DMS79 treated with DMSO at 0.1 percent for 48 hours (cell line): Measurements from ENCODE around the gene ZNF385B.
"Not testable (repeated sequence)": the region's sequence is repeated elsewhere in the genome, so short reads cannot be mapped to it uniquely, and the experiment has no call there.

Source experiments
- DNase-seq: peaks from one replicate; lab custom pipeline; 2025; lab: John Stamatoyannopoulos, UW

Gene ZNF385B

DNA sequence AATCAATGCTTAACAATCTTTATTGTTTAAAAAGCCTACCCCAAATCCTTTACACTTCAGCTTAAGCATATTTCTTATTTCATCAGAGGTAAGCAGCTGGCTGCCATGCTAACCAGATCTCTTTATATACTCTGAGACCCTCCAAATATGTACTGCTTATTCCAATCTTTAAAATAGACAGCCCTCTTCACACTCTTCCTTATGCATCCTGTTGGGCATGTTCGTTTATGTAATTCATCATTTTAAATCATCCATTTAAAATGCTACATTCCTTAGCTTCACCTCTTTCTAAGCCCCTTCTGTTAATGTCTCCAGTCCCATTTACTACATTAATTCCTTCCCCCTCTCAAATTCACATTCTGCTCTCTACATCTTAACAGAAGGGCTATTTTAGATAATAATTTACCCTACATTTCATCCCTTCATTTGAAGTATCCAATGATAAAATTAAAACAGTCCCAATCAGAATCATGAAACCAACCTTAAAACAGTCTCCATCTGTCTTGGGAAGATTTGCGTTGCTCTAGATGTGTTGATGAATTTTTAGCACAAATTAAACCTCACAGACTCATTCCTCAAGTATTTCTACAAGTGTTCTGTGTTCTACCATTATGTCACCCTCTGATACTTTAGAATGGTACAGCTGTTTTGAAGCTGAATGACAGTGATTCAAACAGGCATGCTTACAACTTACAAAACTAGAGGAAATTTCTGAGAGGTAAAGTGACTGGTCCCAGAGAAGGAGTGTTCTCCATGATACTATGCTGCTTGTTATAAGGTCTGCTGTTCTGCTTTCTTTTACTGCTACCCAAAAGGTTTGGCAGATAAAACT, 59.1 kb downstream of the ZNF385B start:
- no peak for DNase-seq

DNA sequence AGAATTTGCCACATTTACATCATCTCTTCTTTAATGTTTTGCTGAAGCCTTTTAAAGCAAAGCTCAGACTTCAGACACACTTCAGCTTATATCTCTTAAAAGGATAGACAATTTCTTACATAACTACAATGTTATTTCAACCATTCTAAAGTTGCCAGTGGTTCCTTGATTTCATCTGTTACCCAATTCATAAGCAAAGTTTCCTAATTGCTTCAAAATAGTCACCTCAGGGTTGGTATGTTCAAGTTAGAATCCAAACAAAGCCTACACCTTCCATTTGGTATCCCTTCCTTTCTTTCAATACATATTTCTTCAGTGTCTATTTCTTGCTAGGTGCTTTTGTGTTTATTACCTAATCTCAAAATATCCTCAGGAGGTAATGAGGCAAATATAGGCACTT, 60.6 kb downstream of the ZNF385B start:
- no peak for DNase-seq

DNA sequence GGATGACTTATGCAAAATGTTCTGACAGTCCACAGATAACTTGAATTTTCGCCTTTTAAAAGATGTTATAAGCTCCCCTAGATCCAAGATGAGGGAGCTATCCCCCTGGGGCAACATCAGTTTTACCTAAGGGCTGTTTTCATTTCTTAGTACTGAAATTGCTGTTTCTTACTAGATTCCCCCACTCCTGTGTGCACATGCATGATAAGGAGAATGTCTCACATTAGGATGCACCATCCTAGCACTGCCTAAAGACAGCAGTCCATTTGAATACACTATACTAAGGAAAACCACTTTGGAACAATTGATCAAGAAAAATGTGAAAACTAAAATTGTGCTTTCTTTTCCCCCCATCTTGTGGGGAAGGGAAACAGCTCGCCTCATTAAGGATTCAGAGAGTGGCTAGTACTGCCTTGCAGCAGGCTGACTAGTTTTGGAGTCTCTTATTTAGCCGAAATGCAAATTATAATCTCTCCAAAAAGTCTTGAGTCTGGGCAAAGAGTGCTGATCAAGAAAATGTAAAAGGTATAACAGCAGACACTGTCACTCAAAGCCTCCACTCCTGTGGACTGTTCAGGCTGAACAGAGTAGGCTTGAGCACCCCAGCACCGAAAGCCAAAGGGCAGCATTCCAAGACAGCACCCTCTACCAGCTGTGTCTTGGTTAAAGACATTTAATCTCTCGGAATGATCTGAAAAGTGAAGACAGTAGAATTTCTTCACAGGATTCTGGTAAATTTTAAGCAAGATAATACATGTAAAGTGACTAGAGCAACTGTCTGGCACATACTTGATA, 65.0 kb downstream of the ZNF385B start:
- no peak for DNase-seq

DNA sequence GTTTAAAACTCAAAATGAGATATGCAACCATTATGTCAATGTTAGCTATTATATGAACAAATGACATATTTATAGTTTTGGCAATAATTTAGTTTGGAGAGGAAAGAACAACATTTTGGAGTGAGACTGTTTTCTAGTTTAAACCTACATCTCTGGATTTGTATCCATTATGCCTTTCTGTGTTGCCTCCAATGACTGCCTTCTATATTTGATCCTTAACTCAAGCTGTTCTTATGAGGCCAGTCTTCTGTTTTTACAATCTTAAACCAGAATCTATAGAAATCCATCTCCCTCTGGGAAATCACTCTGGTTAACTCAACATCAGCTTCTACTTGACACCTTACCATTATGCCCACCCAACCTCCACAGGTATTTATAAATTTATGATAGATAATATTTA, 67.5 kb downstream of the ZNF385B start:
- no peak for DNase-seq

DNA sequence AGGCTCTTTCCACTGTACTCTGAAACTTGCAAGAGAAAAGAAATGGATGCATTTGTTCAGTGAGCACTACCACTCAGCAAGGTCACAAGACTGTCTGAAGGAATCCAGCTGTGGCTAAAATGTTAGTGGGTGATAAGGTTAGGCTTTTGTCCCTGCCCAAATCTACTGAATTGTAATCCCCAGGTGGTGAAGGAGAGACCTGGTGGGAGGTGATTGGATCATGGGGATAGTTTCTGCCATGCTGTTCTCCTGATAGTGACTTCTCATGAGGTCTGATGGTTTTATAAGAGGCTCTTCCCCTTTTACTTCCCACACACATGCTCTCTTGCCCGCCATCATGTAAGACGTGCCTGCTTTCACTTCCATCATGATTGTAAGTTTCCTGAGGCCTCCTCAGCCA, 68.2 kb downstream of the ZNF385B start:
- no peak for DNase-seq

DNA sequence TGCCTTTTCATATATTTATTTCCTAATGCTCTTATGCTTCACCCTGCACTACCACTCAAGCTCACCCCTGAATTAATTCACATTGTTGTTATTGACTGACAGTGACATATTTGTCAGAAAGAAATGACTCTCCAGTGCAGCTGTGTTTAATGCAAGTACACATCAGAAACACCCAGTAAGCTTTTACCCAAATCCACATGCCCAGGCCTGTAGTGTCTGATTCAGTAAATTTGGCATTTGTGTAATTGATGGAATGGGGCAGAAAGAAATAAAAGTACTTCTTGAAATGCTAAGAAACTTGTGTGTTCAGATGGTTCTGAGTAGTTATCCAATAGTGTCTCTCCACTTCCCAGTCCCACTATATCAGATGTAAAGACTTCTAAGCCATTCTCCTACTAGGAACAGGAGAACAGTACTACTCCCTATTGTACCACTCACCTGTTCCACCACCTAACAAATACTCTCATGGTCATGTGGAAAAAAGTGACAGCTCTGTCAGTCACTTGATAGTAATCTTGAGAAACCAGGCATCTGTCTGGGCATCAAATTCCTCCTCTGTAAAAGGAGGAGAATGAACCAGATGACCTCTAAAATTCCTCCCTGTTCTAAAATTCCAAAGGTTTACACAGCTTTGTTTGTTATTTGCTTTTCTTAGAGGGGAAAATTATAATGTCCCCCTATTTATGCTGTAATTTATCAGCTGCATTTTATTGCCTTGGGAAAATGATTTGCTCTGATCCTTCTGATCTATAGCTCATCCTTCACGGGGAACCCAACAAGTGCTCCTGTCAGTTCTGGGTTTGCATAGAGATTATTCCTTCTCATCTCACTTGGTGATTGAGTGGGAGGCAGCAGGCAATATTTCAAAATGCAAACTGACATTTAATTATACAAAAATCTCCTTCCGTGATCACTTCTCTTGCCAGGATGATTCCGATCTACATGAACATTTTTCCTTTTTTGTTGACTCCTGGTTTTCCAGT, 70.9 kb downstream of the ZNF385B start:
- no peak for DNase-seq

DNA sequence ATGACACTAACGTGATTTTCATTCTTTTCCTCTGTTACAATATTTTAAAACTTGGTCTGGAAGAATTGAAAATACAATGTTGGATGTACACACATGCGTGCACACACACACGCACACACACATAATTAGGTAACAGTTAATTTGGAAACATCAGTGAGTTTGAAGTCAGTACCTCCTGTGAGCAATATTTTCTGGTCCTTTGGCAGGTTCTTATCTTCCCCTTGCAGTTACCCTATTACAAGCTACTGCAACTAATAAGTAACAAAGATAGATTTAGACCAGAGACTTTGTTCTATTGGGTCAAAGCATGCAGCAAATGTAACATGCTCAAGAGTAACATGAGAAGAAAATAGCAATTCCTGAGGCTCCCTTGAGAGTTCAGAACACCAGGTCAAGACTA, 73.3 kb downstream of the ZNF385B start:
- DNase-seq: no peak

DNA sequence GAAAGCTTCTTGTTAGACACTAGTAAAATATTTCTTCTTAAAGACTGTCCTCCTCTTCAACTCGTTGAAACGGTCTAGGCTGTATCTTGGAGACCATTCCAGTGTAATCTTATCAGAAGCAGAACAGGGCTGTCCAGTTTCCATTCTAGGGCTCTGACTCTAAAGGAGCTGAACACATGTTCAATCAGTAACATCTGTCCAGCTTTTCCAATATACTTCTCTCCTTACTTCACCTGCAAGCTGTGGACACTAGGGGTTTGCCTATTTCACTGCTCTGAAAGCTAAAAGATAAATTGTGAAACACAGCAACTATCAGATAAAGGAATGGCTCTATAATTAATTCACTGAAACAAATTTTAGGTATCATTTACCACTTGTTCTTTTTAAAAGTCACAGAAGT, 73.8 kb downstream of the ZNF385B start:
- DNase-seq: no peak

DNA sequence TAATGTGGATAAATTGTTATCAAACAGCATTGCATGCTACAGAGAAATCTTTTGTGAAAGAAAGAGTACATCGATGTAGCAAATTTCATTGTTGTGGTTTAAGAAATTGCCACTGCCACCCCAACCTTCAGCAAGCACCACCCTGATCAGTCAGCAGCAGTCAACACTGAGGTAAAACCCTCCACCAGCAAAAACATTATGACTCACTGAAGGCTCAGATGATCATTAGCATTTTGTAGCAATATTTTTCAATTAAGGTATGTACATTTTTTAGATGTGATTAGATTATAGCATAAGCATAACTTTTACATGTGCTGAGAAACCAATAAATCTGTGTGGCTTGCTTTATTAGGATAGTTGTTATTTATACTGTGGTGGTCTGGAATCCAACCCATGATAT, 75.5 kb downstream of the ZNF385B start:
- no peak for DNase-seq

DNA sequence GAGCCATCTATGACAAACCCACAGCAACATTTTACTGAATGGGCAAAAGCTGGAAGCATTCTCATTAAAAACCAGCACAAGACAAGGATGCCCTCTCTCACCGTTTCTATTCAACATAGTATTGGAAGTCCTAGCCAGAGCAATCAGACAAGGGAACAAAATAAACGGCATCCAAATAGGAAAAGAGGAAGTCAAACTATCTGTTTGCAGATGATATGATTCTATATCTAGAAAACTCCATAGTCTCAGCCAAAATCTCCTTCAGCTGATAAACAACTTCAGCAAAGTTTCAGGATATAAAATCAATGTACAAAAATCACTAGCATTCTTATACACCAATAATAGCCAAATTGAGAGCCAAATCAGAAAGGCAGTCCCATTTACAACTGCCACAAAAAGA, 79.1 kb downstream of the ZNF385B start:
- DNase-seq: not testable (repeated sequence)

DNA sequence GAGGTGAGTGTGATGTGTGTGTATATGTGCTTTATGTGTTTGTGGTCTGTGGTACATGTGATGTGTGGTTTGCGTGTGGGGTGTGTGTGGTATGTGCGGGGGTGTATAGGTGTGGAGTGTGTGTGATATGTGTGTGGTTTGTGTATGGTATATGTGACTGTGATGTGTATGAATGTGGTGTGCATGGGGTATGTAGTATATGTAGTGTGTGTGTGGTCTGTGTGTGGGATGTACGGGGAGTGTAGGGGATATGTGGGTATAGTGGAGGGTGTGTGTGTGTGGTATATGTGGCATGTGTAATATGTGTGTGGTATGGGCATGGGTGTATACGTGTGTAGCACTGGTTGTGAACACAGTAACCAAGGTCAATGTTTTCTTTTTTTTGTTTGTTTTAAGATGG, 87.4 kb downstream of the ZNF385B start:
- no peak for DNase-seq

DNA sequence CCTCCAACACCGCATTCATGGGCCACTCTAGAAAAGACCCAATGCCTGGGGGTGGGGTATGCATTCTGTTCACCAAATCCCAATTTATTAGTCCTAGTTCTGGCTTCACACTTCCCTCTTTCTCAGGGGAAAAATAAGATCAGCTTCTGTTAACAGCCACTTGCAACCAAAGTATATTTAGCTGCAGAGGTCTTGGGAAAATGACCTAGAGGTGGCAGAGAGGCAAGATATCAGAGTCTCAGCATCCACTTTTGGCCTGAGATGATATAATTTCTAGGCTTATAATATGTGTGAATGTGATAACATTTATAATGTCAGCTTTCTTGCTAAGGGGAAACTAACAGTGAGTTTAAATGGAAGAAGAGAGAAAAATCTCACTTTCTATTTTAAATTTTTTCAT, 89.1 kb downstream of the ZNF385B start:
- no peak for DNase-seq

DNA sequence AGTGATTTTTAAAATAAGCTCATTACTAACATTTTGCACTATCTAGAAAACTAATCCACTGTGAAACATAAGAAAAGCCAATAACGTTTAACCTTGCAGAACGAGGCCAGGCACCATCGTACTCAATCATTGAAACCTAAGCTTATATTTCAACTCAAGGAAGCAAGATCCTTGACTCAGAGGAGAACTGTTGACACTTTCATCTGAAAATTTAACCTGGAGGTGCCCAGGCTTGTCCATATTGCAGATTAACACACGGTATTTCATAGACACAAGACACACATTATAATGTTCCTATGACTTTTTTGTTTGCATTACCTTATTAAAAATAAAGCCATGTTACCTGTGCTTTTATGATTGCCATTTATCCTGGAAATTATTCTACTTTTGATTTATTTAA, 89.6 kb downstream of the ZNF385B start:
- peak; percentile 21 for DNase-seq

DNA sequence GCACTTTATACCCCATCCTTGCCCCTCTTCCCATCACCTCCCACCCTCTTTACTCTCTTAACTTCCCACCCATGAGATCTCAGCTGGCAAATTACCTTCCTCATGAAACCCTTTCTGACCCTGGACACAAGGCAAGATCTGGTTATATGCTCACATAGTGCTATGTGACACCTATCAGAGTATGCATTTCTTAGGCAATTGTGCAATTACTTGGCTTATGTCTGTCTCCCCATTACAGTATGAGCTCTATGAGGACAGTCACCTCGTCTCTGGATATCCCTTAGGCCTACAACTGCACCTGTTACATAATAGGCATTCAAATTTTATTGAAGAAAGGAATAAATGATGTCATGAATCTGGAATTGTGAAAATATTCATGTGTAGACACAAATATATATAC, 91.4 kb downstream of the ZNF385B start:
- no peak for DNase-seq

DNA sequence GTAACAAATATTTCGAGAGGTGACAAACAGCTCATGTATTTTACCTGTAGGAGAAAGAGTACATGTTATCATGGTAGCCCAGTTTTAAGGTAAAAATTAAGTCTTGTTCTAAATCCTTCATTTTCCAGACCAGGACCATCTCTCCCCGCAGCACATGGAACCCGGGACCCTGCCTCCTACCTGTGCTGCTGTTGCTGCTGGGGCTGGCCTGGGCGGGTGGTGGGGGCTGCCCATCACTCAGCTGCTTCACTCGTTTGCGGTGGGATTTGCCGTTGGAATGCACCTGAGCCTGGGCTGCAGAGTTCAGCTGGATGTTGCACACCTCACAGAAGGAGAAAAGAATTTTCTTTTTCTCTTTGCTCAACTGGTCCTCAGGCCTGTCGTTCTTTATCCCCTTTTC, 92.1 kb downstream of the ZNF385B start:
- DNase-seq: no peak

DNA sequence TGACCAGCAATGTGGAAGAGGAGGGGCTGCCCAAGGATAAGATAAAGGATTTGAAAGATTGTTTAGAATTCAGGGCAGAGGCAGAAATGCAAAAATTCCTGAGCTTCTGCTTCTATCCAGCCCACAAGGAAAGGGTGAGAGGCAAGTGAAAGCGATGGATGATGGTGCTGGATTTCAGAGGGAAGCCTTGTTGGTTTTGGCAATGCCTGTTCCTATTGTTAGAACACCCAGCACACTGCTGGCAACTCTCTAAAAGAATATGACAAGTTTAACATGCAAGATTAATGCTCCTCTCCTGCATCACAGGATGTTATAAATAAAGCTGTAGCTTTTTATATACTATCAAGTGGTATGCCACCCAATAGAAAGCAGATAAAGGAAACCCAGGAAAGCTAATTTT, 92.6 kb downstream of the ZNF385B start:
- no peak for DNase-seq

DNA sequence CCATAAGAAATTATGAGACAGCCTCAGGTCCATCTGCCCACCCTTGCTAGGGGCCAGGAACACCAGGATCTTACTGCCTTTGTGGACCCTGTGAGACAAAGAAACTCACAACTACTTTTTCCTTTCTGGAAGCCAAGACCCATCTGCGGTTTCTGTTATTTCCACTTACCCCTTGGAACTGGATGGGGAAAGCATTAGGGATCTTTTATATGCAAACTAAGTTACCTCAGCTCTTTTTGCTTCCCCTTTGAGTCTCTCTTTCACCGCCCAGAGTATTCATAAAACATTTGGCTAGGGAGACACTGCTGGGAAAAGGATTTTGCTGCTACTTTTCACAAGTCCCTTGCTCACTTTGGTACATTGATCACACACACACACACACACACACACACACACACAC, 95.7 kb downstream of the ZNF385B start:
- DNase-seq: no peak

DNA sequence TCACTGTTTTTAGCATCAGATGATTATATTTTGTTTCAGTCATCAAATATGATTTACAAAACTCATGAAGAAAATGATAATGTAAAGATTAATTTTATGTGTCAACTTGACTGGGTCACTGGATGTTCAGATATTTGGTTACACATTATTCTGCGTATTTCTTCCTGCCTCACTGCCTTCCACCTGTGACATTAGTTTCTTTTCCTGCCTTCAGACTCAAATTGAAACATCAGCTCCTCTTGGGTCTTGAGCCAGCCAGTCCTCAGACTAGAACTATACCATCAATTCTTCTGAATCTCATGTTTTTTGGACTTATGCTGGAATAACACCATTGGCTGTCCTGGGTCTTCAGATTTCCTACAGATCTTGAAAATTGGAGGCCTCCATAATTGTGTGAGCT, 96.7 kb downstream of the ZNF385B start:
- DNase-seq: no peak

DNA sequence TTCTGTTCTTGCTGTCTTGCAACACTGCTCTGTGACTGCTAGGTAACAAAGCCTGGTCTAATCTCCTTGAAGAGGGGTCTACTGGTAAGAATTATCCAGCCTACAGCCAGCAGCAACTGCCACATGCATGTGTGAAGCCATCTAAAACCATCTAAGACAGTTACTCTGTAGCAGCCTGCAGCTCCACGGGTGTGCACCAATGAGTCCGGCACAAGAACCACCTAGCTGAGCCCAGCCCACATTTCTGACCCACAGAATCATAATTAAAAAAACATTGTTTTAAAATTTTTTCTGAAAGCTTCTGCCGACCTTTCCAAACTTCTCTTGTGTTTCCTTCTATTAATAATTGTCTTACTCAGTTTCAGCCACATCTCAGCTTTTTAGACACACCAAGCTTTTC, 102.8 kb downstream of the ZNF385B start:
- DNase-seq: no peak

DNA sequence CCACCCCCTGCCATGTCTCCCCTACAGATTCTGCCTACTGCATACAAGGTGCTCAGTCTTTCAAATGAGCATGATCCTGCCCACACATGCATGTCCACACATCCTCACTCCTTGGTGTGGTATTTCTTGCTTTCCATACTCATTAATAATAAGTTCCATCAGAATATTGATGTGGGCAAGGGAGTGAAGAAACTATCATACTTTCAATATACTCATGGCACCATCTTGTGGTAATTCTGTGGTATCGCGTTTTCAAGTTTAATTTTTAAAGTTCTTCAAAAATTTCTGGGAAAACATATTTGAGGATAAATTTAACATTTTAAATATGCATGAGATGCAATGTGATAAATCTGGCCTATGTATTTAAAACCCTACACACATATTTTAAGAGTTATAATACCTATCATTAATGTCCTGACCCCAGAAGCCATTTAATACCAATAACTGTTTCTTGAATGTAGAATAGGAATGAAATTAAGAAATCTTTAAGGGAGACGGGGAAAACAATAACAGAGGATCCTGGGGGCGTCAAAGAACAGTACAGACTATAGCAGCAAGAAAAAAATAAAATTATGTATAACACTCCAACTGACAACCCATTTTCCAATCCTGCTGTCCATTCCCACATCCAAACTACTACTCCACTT, 110.1 kb downstream of the ZNF385B start:
- DNase-seq: peak; percentile 32

DNA sequence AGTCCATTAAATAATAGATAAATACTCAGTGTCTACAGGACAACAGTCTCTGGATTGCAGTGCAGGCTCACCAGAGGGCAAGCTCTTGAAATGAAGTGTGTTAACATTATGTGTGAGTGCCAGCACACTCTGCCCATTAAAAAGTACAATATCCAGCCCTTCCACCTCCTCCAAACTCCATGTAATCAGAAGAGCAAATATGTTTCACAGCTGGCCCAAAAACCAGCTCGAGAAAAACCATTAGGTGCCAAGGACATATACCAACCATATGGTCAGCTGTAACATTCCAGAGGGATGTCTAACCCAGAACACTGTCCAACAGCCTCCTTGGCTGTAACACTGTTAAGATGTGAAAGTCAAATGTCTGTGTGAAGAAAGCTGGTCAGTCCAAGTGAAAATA, 112.2 kb downstream of the ZNF385B start:
- DNase-seq: no peak

DNA sequence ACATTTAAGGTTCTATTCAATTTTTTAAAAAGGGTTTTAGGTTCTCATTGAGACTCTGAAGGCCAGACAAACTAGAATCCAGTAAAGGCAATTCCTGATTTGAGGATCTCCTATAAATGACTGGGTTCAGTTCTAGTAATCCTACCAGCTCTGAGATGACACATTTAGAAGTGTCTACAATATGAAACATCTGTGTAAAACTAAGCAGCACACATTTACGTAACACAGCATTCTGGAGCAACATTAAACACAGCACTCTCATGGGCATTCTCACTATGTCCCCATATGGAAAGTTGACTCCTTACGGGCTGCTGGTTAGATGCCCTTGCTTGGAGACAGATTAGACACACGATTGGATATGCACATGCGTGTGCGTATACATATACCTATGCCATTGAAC, 114.4 kb downstream of the ZNF385B start:
- no peak for DNase-seq
